H1 (cell line): Measurements from ENCODE around the gene BCAS1. TPM values are rescaled to one million over a fixed set of nuclear protein-coding genes. Genes with fewer than 3 reads are reported as not detected.

Experiments
- CHD2 ChIP-seq: IDR thresholded peaks from 2 replicates; pipeline ENCODE4 v1.6.1; 2012; ENCODE audit warnings: low read length, improper control_type of control experiment
- CREB1 ChIP-seq: IDR thresholded peaks from 2 replicates; pipeline ENCODE4 v1.6.1; 2012; ENCODE audit warnings: inconsistent platforms
- POU5F1 ChIP-seq: IDR thresholded peaks from 2 replicates; pipeline ENCODE4 v1.6.1; 2011; ENCODE audit warnings: low read depth, mild to moderate bottlenecking, low read length, moderate library complexity
- SIN3A ChIP-seq, 2 experiments: IDR thresholded peaks in 1 of 2; conservative IDR thresholded peaks in 1 of 2; 2 replicates each; pipeline ENCODE4 v1.6.1; 2011 to 2012; ENCODE audit warnings: low read length in 2 of 2, improper control_type of control experiment in 1 of 2, low read depth in 1 of 2, mild to moderate bottlenecking in 1 of 2
- TAF7 ChIP-seq: optimal IDR thresholded peaks from 2 replicates; pipeline ENCODE3; 2011; ENCODE audit warnings: low read depth, mild to moderate bottlenecking, inconsistent platforms, low read length, moderate library complexity, borderline replicate concordance
- polyA plus RNA-seq, 7 experiments: library from polyadenylated mRNA; depleted of rRNA in 3 of 7; stranded (reverse) in 5 of 7; unstranded in 2 of 7; fragments of >200 nt in 5 of 7; fragments of 200-250 nt in 2 of 7; gene quantifications; 1 replicate in 5 of 7; 2 replicates in 1 of 7; 4 replicates in 1 of 7; pipeline versions ENCODE4 v1.2.1 to v1.2.3, GENCODE V29; 2011 to 2013; ENCODE audit warnings: missing spikeins in 2 of 7, mixed read lengths in 2 of 7
- total RNA-seq: library from RNA; stranded (reverse); fragmentation: NEBNext Ultra II Directional; extraction: Animal tissue kit (Norgen Biotek cat#: 25700); gene quantifications from 2 replicates; pipeline ENCODE4 v1.2.1, GENCODE V29; 2021

The BCAS1 gene
- total and polyA plus RNA-seq, 2 of the 8 experiments (the other 6 are each of a cell fraction or from before 2014, with no cell fraction given) = 0.06 to 0.19 TPM

- TF ChIP-seq TAF7 (no peak), POU5F1 (no peak), CHD2 (no peak), CREB1 (no peak), SIN3A (conservative IDR thresholded peaks at IDR 0.05 in 1 of 2, IDR thresholded peaks at IDR 0.05 in 1 of 2; ENCODE audit: low read depth in 1 of 2, low read length in 2 of 2) (no peak)
These were observed 40.8 kb downstream of the BCAS1 start (continued) for GRCh38 chr20:54029643-54030042.
